VCaP (cell line): ENCODE data around the gene TASOR.

Source experiments
- H3K27ac ChIP-seq: fragments of 450-650 bp; 2 replicates; pipeline ENCODE4 v1.5.1; 2017
- CTCF ChIP-seq: fragments of 450-650 bp; conservative IDR thresholded peaks from 2 replicates; pipeline ENCODE4 v1.5.1; 2017; ENCODE audit warnings: mild to moderate bottlenecking, moderate library complexity

The TASOR gene

GRCh38 chr3:56633602-56634535 lies 49.2 kb downstream of the TASOR start:
- TF ChIP-seq CTCF, result no peak
- H3K27ac ChIP-seq, result no peak overlapping the region
